ENCODE results near the gene CDH5.

- no peak for TF ChIP-seq EZH2 (IDR thresholded peaks at IDR 0.05; ENCODE audit: borderline replicate concordance, low read length)
- TF ChIP-seq CTCF (IDR thresholded peaks at IDR 0.05; ENCODE audit: low read length) = no peak
Measured at GRCh38 chr16:66361604-66362135, 4.8 kb upstream of the CDH5 start.

Data from OCI-LY1 (cell line).